BLaER1 (cell line): ENCODE results near the gene NSUN3.
"Not testable (repeated sequence)": the region's sequence is repeated elsewhere in the genome, so short reads cannot be mapped to it uniquely, and the experiment has no call there.

Experiments
- H3K27ac ChIP-seq: shearing (Covaris generic); formaldehyde crosslinking; 2 replicates; pipeline ENCODE4 v1.8.1; 2022
- H3K27me3 ChIP-seq: shearing (Covaris generic); formaldehyde crosslinking; 2 replicates; pipeline ENCODE4 v1.8.1; 2022
- H3K36me3 ChIP-seq: shearing (Covaris generic); formaldehyde crosslinking; 2 replicates; pipeline ENCODE4 v1.8.1; 2022
- H3K4me1 ChIP-seq: shearing (Covaris generic); formaldehyde crosslinking; 2 replicates; pipeline ENCODE4 v1.8.1; 2022
- H3K4me2 ChIP-seq: shearing (Covaris generic); formaldehyde crosslinking; 2 replicates; pipeline ENCODE4 v1.8.1; 2022
- H3K4me3 ChIP-seq: shearing (Covaris generic); formaldehyde crosslinking; 2 replicates; pipeline ENCODE4 v1.8.1; 2022
- H3K9ac ChIP-seq: shearing (Covaris generic); formaldehyde crosslinking; 2 replicates; pipeline ENCODE4 v1.8.1; 2022
- H3K9me3 ChIP-seq: shearing (Covaris generic); formaldehyde crosslinking; 2 replicates; pipeline ENCODE4 v1.8.1; 2022
- H4K20me1 ChIP-seq: shearing (Covaris generic); formaldehyde crosslinking; 2 replicates; pipeline ENCODE4 v1.8.1; 2022
- Cebpa-rat ChIP-seq: shearing (Covaris generic); IDR thresholded peaks from 2 replicates; pipeline ENCODE4 v1.8.1; 2022

The NSUN3 gene

GRCh38 chr3:94062513-94063404 is at the start of gene NSUN3, which contains the start of gene DHFR2:
TSS of gene NSUN3 (plus strand) at chr3:94063061. CDS start at chr3:94063127, 66 bp downstream.
TSS of gene DHFR2 (minus strand) at chr3:94062916. CDS start at chr3:94061511, 1,405 bp downstream.
- Histone ChIP-seq H3K4me2 (peak within 1 kb of the TSS; percentile 92), H3K9me3 (peaks cover 14% of the 10 kb centered on the region), H3K36me3 (peaks cover 38% of the 10 kb centered on the region), H3K4me1 (peaks cover 37% of the 10 kb centered on the region), H3K9ac (peak within 1 kb of the TSS; percentile 97), H3K27me3 (no peaks in the 10 kb centered on the region), H3K27ac (peak within 1 kb of the TSS; percentile 98), H4K20me1 (no peaks in the 10 kb centered on the region), H3K4me3 (peak within 1 kb of the TSS; percentile 79)
- no peak for TF ChIP-seq Cebpa-rat

- TF ChIP-seq Cebpa-rat = no peak
- H3K36me3 ChIP-seq = 0 out of 2 replicates have a peak, but pooled peaks cover 3% of the 10 kb centered on the region
- peaks cover 10% of the 10 kb centered on the region for H3K4me1 ChIP-seq
- H3K9me3 ChIP-seq = no peaks in the 10 kb centered on the region
- H3K27me3 ChIP-seq = no peaks in the 10 kb centered on the region
- no peak overlapping the region for H3K27ac ChIP-seq
- no peaks in the 10 kb centered on the region for H4K20me1 ChIP-seq
- no peak overlapping the region for H3K9ac ChIP-seq
- H3K4me3 ChIP-seq = no peak overlapping the region
- peak overlapping the region; percentile 37 for H3K4me2 ChIP-seq
These were observed 47.8 kb upstream of the NSUN3 start for GRCh38 chr3:94015025-94015424.

- Histone ChIP-seq H3K9me3 (no peaks in the 10 kb centered on the region), H3K9ac (no peak overlapping the region), H3K36me3 (no peaks in the 10 kb centered on the region), H3K27ac (no peak overlapping the region), H3K4me1 (peaks cover 9% of the 10 kb centered on the region), H4K20me1 (no peaks in the 10 kb centered on the region), H3K4me3 (no peak overlapping the region), H3K4me2 (no peak overlapping the region), H3K27me3 (no peaks in the 10 kb centered on the region)
- no peak for TF ChIP-seq Cebpa-rat
These were observed 43.2 kb upstream of the NSUN3 start for GRCh38 chr3:94019659-94020058.

GRCh38 chr3:94020293-94020692 is 42.6 kb upstream of the NSUN3 start:
- H3K9me3 ChIP-seq = no peaks in the 10 kb centered on the region

GRCh38 chr3:94024385-94024784 is 38.5 kb upstream of the NSUN3 start:
- no peaks in the 10 kb centered on the region for H3K36me3 ChIP-seq
- no peak overlapping the region for H3K4me3 ChIP-seq
- H3K9ac ChIP-seq = no peak overlapping the region
- no peaks in the 10 kb centered on the region for H3K27me3 ChIP-seq
- H3K4me1 ChIP-seq = no peaks in the 10 kb centered on the region
- H4K20me1 ChIP-seq = no peaks in the 10 kb centered on the region
- TF ChIP-seq Cebpa-rat = no peak
- H3K9me3 ChIP-seq = no peaks in the 10 kb centered on the region
- no peak overlapping the region for H3K27ac ChIP-seq
- H3K4me2 ChIP-seq = no peak overlapping the region

More at GRCh38 chr3:94020293-94020692, 42.6 kb upstream of the NSUN3 start:
- Histone ChIP-seq H3K4me1 (peaks cover 2% of the 10 kb centered on the region), H3K27me3 (no peaks in the 10 kb centered on the region), H3K36me3 (no peaks in the 10 kb centered on the region), H4K20me1 (no peaks in the 10 kb centered on the region), H3K4me3 (no peak overlapping the region), H3K4me2 (no peak overlapping the region), H3K9ac (no peak overlapping the region), H3K27ac (no peak overlapping the region)
- TF ChIP-seq Cebpa-rat = no peak

GRCh38 chr3:94026623-94027022 is 36.2 kb upstream of the NSUN3 start:
- Histone ChIP-seq H3K9ac (no peak overlapping the region), H3K27me3 (no peaks in the 10 kb centered on the region), H3K4me3 (no peak overlapping the region), H3K27ac (no peak overlapping the region), H3K36me3 (no peaks in the 10 kb centered on the region), H3K9me3 (no peaks in the 10 kb centered on the region), H3K4me1 (no peaks in the 10 kb centered on the region), H3K4me2 (no peak overlapping the region), H4K20me1 (no peaks in the 10 kb centered on the region)
- no peak for TF ChIP-seq Cebpa-rat

GRCh38 chr3:94028093-94028837 is 34.6 kb upstream of the NSUN3 start, which contains the start of gene STX19:
TSS of gene STX19 (minus strand) at chr3:94028597. CDS start at chr3:94015269, 13,328 bp downstream.
- Histone ChIP-seq H3K4me2 (no peak within 1 kb of the TSS), H4K20me1 (no peaks in the 10 kb centered on the region), H3K4me3 (no peak within 1 kb of the TSS), H3K9me3 (no peaks in the 10 kb centered on the region), H3K36me3 (no peaks in the 10 kb centered on the region), H3K27ac (no peak within 1 kb of the TSS), H3K9ac (no peak within 1 kb of the TSS), H3K27me3 (no peaks in the 10 kb centered on the region), H3K4me1 (no peaks in the 10 kb centered on the region)
- TF ChIP-seq Cebpa-rat = no peak

- H3K4me3 ChIP-seq = no peak overlapping the region
- H3K9me3 ChIP-seq = no peaks in the 10 kb centered on the region
- 0 out of 2 replicates have a peak, but pooled peaks cover 4% of the 10 kb centered on the region for H3K36me3 ChIP-seq
- TF ChIP-seq Cebpa-rat = no peak
- H3K27me3 ChIP-seq = no peaks in the 10 kb centered on the region
- no peak overlapping the region for H3K4me2 ChIP-seq
- no peak overlapping the region for H3K27ac ChIP-seq
- no peaks in the 10 kb centered on the region for H4K20me1 ChIP-seq
- H3K4me1 ChIP-seq = no peaks in the 10 kb centered on the region
- no peak overlapping the region for H3K9ac ChIP-seq
These were observed 25.9 kb upstream of the NSUN3 start for GRCh38 chr3:94036909-94037507.

GRCh38 chr3:94043285-94043684 is 19.6 kb upstream of the NSUN3 start:
- Histone ChIP-seq H3K36me3 (peaks cover 26% of the 10 kb centered on the region), H4K20me1 (no peaks in the 10 kb centered on the region), H3K4me1 (no peaks in the 10 kb centered on the region), H3K9ac (no peak overlapping the region), H3K9me3 (peaks cover 21% of the 10 kb centered on the region), H3K27ac (no peak overlapping the region), H3K4me3 (no peak overlapping the region), H3K4me2 (no peak overlapping the region), H3K27me3 (no peaks in the 10 kb centered on the region)
- no peak for TF ChIP-seq Cebpa-rat

- not testable (repeated sequence) for H3K4me2 ChIP-seq, H3K4me1 ChIP-seq, H3K27ac ChIP-seq, H3K27me3 ChIP-seq, H4K20me1 ChIP-seq, H3K9ac ChIP-seq, H3K4me3 ChIP-seq
- H3K9me3 ChIP-seq = peaks cover 21% of the 10 kb centered on the region
- peaks cover 22% of the 10 kb centered on the region for H3K36me3 ChIP-seq
These were observed 18.5 kb upstream of the NSUN3 start for GRCh38 chr3:94044100-94044936.
